K562 (cell line): ENCODE measurements around the gene TRAF7.

Experiments
- MTA1 ChIP-seq: fragments of 450-650 bp; IDR thresholded peaks from 2 replicates; pipeline ENCODE4 v1.6.1; 2017; ENCODE audit warnings: borderline replicate concordance
- NBN ChIP-seq: fragments of 450-650 bp; IDR thresholded peaks from 2 replicates; pipeline ENCODE4 v1.6.1; 2016; ENCODE audit warnings: low read depth, mild to moderate bottlenecking
- PHF8 ChIP-seq: fragments of 200-600 bp; sonication (generic); IDR thresholded peaks from 2 replicates; pipeline ENCODE4 v1.6.1; 2012; ENCODE audit warnings: mixed run types, mild to moderate bottlenecking, inconsistent platforms, low read length, moderate library complexity, borderline replicate concordance

DNA sequence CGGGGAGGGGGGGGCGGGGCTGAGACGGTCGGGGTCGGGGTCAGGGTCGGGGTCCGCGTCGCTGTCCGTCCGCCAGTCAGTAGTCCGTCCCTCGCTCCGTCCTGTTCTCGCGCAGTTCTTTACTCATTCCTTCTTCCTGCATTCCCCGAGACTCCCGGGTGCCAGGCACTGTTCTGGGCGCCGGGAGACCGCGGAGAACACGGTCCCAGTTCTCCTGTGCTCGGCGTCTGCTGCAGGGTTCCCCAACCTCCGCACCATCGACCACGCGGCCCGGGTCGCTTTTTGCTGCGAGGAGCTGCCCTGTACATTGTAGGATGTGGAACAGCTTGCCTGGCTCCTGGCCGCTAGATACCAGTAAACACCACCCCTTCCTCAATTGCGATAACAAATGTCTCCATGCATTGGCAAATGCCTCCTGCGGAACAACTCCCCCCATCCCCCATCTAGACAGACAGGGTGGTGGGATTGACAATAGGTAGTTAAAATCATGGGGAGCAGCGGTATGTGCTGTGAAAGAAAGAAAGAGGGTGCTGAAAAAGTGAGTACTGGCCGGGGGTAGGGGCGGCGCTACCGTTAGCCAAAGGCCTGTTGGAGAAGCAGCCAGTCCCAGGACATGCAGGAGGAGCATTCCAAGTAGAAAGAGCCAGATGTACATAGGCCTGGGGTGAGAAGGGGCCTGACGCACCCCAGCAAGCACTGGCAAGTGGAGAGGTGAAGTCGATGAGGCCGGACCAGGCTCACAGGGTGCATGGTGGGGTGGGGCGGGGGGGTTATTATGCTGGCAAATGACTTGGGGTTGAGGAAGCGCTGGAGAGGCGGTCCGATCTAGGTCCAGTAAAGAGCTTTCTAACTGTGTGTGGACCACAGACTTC, 631 bp downstream of the TRAF7 start:
- TF ChIP-seq NBN (no peak), PHF8 (no peak; the same call in 1 of the 2 replicates), MTA1 (no peak)
